Hepatocyte (in vitro differentiated cells): Measurements from ENCODE around the gene EHBP1L1. TPM values are rescaled to one million over a fixed set of nuclear protein-coding genes. Genes with fewer than 3 reads are reported as not detected.
A peak's percentile ranks its signal among the peaks of the same experiment; 100 is the strongest.

Experiments
- DNase-seq: peaks from one replicate; pipeline ENCODE4 v3.0.0-alpha.2; 2016; ENCODE audit warnings: low spot score
- H2AFZ ChIP-seq: fragments of 200-600 bp; sonication (generic); 2 replicates; pipeline ENCODE4 v1.6.0; 2016; ENCODE audit warnings: antibody characterized with exemption, mild to moderate bottlenecking
- H3K27ac ChIP-seq: fragments of 200-600 bp; sonication (generic); 2 replicates; pipeline ENCODE4 v1.5.1; 2016; ENCODE audit warnings: mild to moderate bottlenecking
- H3K27me3 ChIP-seq: fragments of 200-600 bp; sonication (generic); 2 replicates; pipeline ENCODE4 v1.6.1; 2016
- H3K36me3 ChIP-seq: fragments of 200-600 bp; sonication (generic); replicated peaks from 2 replicates; pipeline ENCODE4 v1.5.1; 2016; ENCODE audit warnings: low read depth; ENCODE audit not compliant: insufficient read depth
- H3K4me1 ChIP-seq: fragments of 200-600 bp; sonication (generic); 2 replicates; pipeline ENCODE4 v1.5.1; 2016; ENCODE audit warnings: mild to moderate bottlenecking, moderate library complexity; ENCODE audit not compliant: insufficient read depth
- H3K4me2 ChIP-seq: fragments of 200-600 bp; sonication (generic); 2 replicates; pipeline ENCODE4 v1.6.0; 2016
- H3K4me3 ChIP-seq: fragments of 200-600 bp; sonication (generic); 2 replicates; pipeline ENCODE4 v1.5.1; 2016; ENCODE audit warnings: mild to moderate bottlenecking
- H3K79me2 ChIP-seq: fragments of 200-600 bp; sonication (generic); 2 replicates; pipeline ENCODE4 v1.6.0; 2017; ENCODE audit warnings: mild to moderate bottlenecking
- H3K9me2 ChIP-seq: fragments of 200-600 bp; sonication (generic); replicated peaks from 2 replicates; pipeline ENCODE4 v1.6.0; 2017; ENCODE audit warnings: mild to moderate bottlenecking; ENCODE audit not compliant: insufficient read depth
- H3K9me3 ChIP-seq: fragments of 200-600 bp; sonication (generic); 2 replicates; pipeline ENCODE4 v1.5.1; 2016; ENCODE audit warnings: low read depth, mild to moderate bottlenecking
- H4K20me1 ChIP-seq: fragments of 200-600 bp; sonication (generic); 2 replicates; pipeline ENCODE4 v1.6.0; 2016; ENCODE audit warnings: mild to moderate bottlenecking; ENCODE audit not compliant: insufficient read depth, poor library complexity, severe bottlenecking
- CTCF ChIP-seq: fragments of 200-600 bp; sonication (generic); IDR thresholded peaks from 2 replicates; pipeline ENCODE4 v1.5.1; 2016; ENCODE audit warnings: antibody characterized with exemption, mild to moderate bottlenecking; ENCODE audit not compliant: poor library complexity
- EZH2 ChIP-seq: fragments of 200-600 bp; sonication (generic); IDR thresholded peaks from 2 replicates; pipeline ENCODE4 v1.6.1; 2016; ENCODE audit warnings: antibody characterized with exemption, mild to moderate bottlenecking, borderline replicate concordance
- EZH2phosphoT487 ChIP-seq: fragments of 200-600 bp; sonication (generic); IDR thresholded peaks from one replicate; pipeline ENCODE4 v1.6.1; 2018; ENCODE audit warnings: antibody characterized with exemption, mild to moderate bottlenecking, low read depth, moderate library complexity; ENCODE audit not compliant: unreplicated experiment, severe bottlenecking
- WGBS: methylation state at CpG from one replicate; pipeline ENCODE4 v1.1.6; 2016; ENCODE audit warnings: low lambda C conversion rate; ENCODE audit errors: missing lambda C conversion rate; 5-methylcytosine and 5-hydroxymethylcytosine counted together
- polyA plus RNA-seq: library from polyadenylated mRNA; unstranded; fragments of >200 nt; fragmentation: Nextera tagmentation; extraction: Ambion mirVana; gene quantifications from 2 replicates; pipeline ENCODE4 v1.2.1, GENCODE V29; 2016
- total RNA-seq: library from RNA; depleted of rRNA; stranded (reverse); fragments of >200 nt; gene quantifications from 2 replicates; pipeline ENCODE4 v1.2.3, GENCODE V29; 2014

The EHBP1L1 gene
- total and polyA plus RNA-seq, 2 experiments from 2014 or later = 12.5 to 20.9 TPM

DNA sequence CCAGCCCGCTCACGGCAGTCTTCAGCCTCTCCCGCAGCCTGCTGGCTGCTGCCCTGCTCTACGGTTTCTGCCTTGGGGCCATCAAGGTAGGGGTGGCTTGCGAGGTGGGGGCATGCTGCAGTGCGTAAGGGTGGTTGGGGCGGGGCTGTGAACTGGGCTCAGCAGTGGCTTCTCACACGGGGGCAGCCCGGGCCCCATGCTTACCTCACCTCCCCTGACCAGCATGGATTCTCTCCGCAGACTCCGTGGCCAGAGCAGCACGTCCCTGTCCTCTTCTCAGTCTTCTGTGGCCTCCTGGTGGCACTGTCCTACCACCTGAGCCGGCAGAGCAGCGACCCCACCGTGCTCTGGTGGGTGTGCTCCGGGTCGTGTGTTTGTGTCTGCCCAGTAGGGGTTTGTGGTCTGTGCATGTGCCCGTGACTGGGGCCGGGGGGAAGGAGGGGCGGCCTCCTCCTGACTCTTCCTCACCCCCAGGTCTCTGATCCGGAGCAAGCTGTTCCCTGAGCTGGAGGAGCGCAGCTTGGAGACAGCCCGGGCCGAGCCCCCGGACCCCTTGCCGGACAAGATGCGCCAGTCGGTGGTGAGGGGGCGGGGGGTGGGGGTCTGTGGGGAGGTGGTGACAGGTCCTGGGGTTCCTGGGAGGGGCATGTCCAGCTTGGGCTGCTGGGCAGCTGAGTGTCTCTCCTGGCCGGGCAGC lies 49.2 kb downstream of the EHBP1L1 start:
- Histone ChIP-seq H3K9me3 (no peaks in the 10 kb centered on the region), H4K20me1 (no peaks in the 10 kb centered on the region), H3K79me2 (no peaks in the 10 kb centered on the region), H3K27ac (no peak overlapping the region), H3K27me3 (no peaks in the 10 kb centered on the region), H3K4me1 (no peaks in the 10 kb centered on the region), H2AFZ (no peak overlapping the region), H3K9me2 (no peaks in the 10 kb centered on the region), H3K4me2 (no peak overlapping the region), H3K36me3 (no peaks in the 10 kb centered on the region), H3K4me3 (no peak overlapping the region)
- no peak for TF ChIP-seq CTCF
- no peak for TF ChIP-seq EZH2
- TF ChIP-seq EZH2phosphoT487 = no peak
- 90% methylated on average over 27 of the region's 30 CpGs for WGBS
- no peak for DNase-seq

DNA sequence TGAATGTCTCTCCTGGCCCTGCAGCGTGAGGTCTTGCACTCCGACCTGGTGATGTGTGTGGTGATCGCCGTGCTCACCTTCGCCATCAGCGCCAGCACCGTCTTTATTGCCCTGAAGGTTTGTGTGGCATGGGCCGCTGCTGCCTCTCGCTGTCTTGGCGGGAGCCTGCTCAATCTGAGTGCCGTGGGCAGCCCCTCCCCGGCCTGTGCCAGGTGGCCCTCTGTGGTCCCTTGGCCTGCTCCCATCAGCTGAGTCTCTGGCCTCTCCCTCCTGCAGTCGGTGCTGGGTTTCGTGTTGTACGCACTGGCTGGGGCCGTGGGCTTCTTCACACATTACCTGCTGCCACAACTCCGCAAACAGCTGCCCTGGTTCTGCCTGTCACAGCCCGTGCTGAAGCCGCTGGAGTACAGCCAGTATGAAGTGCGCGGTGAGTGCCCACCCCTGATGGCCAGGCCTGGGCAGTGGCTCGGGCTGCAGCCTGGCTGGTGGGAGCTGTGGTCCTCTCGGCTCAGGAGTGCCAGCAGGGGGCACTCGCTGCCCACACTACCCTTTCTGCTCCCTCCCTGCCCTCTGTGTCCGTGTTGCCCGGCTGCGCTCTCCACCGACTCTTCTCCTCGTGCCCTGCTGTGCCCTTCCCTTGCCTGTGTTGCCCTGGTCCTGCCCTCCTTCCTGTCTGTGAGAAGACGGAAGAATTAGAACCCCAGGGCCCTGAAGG lies 49.9 kb downstream of the EHBP1L1 start:
- Histone ChIP-seq H2AFZ (no peak overlapping the region), H3K4me3 (no peak overlapping the region), H3K27me3 (no peaks in the 10 kb centered on the region), H3K4me1 (no peaks in the 10 kb centered on the region), H3K9me3 (no peaks in the 10 kb centered on the region), H3K27ac (no peak overlapping the region), H3K4me2 (no peak overlapping the region), H3K79me2 (no peaks in the 10 kb centered on the region), H3K36me3 (no peaks in the 10 kb centered on the region), H4K20me1 (no peaks in the 10 kb centered on the region), H3K9me2 (no peaks in the 10 kb centered on the region)
- WGBS = 83% methylated on average over 27 of the region's 30 CpGs
- DNase-seq = peak; percentile 47
- TF ChIP-seq EZH2phosphoT487 (no peak), CTCF (peak; percentile 33), EZH2 (no peak)

DNA sequence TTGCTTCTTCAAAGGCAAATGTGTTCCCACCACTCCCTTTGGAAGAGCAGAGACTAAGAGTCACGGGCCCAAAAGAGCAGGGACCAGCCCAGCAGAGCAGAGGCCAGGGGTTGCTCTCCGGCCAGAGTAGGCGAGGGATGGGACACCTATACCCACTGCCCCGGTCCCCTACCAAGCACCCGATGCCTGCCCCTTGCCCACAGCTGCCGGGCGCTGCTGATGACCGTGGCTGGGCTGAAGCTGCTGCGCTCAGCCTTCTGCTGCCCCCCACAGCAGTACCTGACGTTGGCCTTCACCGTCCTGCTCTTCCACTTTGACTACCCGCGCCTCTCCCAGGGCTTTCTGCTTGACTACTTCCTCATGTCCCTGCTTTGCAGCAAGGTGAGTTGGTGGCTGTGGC lies 51.3 kb downstream of the EHBP1L1 start:
- TF ChIP-seq CTCF (no peak), EZH2phosphoT487 (no peak), EZH2 (no peak)

More for the DNA sequence above, 51.3 kb downstream of the EHBP1L1 start:
- 97% methylated on average over 13 of the region's 13 CpGs for WGBS
- Histone ChIP-seq H3K36me3 (no peaks in the 10 kb centered on the region), H3K4me2 (no peak overlapping the region), H3K27me3 (no peaks in the 10 kb centered on the region), H3K9me3 (no peaks in the 10 kb centered on the region), H3K4me1 (no peaks in the 10 kb centered on the region), H4K20me1 (no peaks in the 10 kb centered on the region), H3K4me3 (no peak overlapping the region), H3K27ac (no peak overlapping the region), H3K9me2 (no peaks in the 10 kb centered on the region), H2AFZ (no peak overlapping the region), H3K79me2 (no peaks in the 10 kb centered on the region)
- DNase-seq = no peak
